NCI-H82 treated with DMSO at 0.1 percent for 48 hours (cell line): ENCODE data around the gene FBXL14.

Experiments used
- DNase-seq: peaks from one replicate; lab custom pipeline; 2025; ENCODE audit not compliant: unreplicated experiment; lab: John Stamatoyannopoulos, UW

The FBXL14 gene, protein sequence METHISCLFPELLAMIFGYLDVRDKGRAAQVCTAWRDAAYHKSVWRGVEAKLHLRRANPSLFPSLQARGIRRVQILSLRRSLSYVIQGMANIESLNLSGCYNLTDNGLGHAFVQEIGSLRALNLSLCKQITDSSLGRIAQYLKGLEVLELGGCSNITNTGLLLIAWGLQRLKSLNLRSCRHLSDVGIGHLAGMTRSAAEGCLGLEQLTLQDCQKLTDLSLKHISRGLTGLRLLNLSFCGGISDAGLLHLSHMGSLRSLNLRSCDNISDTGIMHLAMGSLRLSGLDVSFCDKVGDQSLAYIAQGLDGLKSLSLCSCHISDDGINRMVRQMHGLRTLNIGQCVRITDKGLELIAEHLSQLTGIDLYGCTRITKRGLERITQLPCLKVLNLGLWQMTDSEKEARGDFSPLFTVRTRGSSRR

DNA sequence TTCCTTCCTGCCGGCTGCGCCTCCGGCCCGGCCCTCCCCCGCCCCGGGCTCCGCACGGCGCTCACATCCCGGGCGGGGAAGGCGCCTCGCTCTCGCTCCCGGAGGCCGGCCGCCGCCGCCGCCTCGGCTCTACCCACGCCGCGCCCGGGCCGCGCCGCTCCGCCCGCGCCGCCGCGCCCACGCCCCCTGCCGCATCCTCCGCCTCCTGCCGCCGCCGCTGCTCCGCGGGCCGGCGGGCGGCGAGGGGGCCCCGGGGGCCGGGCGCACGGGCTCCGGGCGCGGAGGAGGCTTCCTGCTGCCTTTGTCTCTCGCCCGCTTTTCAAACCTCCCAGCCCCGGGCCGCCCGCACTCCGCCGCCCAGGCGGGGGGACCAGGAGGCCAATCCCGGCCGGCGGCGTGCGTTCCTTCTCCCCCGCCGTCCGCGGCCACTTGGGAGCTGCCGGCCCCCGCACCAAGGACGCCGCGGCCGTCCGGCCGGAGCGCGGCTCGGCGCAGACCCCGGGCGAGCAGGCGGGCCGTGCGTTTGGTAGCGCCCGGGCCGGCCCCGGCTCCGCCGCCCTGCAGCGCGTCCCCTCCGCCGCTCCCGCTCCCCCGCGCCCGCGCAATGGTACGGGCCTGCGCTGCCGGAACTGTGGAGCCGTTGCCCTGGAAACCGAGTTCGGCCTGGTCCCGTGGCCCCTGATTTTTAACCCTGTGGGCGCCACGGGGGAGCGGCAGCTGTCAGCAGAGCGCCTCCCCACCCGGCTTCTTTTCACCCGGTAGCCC, at the start of gene FBXL14:
Gene FBXL14 (minus strand): TSS at position 321 of the 765 bp plus-strand sequence. CDS start 515 bp downstream, outside the sequence.
- DNase-seq: peak; percentile 55

DNA sequence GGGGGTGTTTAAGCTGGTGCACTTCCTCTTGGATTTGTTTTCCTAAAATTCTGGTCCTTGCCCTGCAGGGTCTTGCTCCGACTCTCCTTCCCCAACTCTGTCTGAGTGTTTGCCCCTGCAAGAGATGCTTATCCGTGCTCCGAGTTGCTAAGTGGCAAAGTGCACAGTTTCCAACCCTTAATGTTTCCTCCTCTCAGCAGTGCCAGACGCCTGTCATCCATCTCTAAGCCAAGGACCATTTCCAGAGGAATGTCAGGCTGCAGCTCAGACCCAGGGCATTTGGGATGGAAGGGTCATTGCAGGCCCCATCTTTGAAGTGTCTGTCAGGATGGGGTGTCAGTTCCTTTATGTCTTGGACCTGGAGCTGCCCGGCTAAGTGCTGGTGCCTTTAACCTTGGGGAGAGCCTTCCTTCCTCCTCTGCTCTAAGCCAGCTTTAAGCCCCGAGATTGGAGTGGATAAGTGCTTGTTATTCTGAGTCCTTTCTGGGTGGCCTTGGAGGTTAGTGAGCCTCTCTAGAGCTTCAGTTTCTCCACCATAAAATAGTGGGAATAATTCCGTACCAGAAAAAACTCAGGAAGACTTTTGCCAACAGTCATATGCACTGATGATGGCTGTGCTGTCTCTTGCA, 49.6 kb upstream of the FBXL14 start:
- DNase-seq: no peak

DNA sequence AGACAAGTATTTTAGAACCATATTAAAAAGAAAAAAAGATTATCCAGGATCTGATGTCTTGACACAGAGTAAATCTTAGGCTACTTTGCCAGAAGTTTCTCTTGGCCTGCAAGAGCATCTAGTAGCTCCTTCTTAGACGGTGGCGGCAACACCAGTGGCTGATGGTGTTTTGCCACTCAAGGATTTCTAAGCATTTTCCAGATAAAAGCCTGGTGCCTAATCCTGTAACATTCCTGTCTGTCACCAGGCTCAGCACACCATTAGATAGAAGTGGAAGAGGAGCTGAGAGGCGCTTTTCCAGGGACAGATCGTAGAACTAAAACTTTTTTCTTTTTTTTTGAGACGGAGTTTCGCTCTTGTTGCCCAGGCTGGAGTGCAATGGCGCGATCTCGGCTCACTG, 48.7 kb upstream of the FBXL14 start:
- DNase-seq: no peak

DNA sequence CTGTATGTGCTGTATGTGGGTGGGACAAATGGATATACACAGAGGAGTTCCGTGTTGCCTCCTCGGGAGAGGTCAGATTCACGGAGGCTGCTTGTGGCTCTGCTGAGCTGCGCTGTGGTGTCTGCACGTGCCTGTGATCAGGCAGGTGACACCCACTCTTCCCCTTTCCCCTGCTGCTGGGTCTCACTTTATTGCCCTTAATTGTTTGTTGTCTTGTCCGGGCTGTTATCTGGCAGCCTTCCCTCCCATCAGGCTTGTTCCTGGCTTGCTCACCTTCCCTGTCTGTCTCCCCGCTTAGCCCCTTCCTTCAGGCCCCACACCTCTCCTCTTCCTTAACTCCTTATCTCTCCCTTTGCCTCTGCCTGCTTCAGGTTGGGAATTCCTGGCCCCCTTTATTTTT, 48.1 kb upstream of the FBXL14 start:
- no peak for DNase-seq

DNA sequence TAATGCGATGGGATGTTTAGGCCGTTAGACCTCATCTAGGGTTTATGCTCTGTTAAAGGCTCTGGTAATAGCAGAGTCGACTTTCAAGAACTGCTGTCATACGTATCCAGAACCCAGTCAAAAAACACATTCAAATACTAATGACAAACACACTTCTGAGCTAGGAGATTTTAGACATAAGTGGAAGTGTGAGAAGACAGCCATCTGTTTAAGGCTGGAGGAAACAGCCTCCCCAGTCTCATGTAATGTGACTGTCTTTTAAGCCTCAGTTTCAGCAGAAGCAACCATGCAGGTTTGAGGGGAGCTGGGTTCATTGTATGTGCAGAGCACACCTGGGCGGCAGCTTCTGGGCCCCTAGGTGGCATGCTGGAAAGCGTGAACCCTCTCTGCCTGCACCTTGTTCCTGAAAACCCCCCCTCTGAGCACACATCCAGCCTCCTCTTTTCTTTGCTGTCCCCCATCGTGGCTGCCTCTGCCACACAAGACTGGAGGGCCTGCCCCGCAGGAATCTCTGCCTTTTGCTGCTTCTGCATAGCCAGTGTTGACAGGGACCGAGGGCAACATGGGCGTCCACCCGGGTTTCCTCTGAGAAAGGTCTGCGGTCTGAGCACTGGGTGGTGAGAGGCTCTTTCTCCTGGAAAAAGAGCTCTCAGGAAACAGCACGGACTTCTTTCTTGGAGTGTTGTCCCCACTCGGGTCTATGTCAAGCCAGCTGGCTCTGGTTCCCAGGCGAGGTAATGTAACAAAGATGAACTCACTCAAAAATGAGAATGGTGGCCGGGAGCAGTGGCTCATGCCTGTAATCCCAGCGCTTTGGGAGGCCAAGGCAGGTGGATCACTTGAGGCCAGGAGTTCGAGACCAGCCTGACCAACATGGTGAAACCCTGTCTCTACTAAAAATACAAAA, 46.2 kb upstream of the FBXL14 start:
- no peak for DNase-seq

DNA sequence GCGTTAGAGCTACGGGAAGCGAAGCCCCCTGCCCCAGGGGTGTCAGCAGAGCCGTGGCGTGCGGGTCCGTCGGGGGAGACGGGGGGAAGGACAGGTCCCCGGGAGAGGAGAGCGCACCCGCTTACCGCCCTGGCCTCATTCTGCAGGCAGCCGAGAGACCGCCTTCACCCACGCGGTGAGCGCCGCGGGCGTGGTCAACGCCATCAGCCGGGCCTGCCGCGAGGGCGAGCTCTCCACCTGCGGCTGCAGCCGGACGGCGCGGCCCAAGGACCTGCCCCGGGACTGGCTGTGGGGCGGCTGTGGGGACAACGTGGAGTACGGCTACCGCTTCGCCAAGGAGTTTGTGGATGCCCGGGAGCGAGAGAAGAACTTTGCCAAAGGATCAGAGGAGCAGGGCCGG, 45.2 kb upstream of the FBXL14 start:
- DNase-seq: no peak

DNA sequence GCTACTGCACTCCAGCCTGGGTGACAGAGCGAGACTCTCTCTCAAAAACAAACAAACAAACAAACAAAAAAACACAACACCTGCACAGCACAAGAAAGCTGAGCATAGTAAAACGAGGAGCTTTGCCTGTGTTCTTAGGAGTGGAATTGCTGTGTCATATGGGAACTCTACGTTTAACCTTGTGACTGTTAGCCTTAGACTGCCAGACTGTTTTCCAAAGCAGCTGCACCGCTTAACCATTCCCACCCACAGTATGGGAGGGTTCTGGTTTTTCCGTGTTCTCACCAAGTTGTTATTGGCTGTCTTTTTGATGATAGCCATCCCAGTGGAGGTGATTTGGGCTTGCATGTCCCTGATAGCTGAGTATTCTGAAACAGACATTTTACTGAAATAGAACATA, 43.8 kb upstream of the FBXL14 start:
- DNase-seq: no peak

DNA sequence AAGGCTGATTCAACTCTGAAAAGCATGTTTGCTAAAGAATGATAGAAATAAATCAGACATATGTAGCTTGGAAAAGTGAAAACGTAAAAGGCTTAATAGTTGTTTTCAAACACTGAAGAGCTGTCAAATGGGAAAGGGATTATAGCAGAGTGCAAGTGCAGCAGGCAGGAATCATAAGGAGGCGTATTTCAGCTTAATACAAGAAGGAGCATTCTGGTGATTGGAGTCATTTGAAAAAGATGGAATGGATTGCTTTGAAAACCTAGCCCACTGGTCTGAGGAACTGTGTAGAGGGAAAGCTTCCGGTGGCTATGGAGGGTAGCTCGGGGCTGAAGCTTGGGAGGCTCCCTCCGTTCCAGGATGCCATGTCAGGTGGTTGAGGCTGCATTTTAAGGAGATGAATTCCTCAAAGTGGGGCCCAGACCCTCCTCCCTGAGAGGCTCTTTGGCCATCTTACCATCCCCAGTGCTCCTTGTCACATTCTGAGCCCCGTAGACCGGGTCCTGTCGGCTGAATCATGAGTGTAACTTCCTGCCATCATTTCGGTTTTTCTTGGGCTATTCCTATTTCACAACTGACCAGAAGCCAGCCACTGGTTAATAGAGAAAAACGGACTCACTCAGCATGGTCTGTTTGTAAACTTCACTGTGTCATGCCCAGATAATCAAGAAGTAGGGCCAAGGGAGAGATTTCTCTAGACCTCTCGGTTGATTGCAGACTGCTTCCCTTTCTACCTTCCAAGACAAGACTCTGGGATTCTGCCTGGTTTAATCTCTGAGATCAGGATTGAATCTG, 41.1 kb upstream of the FBXL14 start:
- DNase-seq: no peak

DNA sequence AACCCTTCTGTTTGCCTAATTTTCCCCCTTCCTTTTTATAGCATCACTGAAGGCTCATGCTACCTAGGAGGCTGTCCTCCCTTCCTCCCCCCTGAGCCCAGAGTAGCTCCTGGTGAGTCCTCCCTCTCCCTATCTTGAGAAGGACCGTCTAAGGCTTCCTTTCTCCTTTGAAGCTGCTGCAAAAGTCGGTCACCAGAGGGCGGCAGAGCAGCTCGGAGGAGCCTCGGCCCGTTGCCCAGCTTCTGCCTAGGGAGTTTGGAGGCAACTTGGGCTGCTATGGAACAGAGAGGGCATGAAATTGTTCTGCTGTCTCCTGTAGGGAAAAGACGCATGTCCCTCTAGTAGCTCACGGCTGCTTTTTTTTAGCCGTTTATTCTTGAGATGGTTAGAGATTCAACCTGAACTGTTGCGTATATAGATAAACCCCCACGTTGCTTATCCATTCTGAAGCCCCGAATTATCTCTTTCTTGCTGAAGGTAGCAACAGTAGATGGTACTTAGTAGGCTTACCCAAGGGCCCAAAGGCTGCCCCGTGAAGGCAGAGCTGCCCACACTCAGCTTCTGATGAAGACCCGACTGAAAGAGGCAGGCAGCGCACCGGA, 40.3 kb upstream of the FBXL14 start:
- DNase-seq: peak; percentile 52

DNA sequence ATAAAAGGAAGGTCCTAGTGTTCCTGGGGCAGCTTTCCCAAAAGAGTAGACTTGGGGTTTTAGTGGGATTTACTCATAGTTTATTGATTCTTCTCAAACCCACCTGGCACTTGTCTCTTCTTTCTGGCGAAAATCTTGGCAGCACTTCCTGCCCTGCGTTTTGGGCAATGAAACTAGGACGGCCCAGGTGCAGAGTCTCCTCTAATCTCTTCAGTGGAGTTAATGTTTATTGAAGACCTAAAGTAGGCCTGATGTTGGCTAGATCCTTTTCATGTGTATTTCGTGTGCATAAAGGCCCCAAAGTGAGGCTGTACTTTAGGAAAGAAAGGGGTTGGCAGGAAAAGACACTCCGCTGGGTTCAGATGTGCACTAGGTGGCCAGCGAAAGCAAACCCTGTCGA, 39.8 kb upstream of the FBXL14 start:
- DNase-seq: no peak

DNA sequence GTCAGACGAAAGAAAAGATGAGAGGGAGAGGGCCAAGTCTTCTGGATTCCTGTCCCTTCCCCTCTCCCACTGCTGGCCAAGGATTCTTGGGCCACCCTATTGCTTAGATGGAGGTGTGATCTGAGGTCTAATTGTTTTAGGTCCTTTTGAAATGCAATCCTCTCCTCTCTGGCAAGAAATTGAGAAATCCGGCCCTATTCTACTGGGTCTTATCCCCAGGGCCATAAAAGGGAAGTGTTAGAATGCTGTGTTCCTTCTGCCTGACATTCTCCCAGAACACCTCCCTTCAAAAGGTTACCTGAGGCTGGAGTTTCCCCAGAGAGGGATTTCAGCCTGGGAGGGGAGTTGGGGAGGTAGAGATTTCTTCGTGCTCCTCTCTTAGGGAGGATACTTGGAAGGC, 39.1 kb upstream of the FBXL14 start:
- DNase-seq: no peak

DNA sequence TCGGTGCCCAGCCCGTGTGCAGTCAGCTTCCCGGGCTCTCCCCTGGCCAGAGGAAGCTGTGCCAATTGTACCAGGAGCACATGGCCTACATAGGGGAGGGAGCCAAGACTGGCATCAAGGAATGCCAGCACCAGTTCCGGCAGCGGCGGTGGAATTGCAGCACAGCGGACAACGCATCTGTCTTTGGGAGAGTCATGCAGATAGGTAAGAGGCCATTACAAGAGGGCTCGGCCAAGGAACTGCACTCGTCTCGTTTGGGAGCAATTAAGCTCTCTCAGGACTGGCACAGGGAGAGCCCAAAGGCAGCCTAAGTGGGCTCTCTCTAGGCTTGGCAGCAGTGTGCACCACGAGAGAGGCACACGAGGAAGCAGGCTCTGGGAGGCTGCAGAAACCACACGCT, 38.3 kb upstream of the FBXL14 start:
- no peak for DNase-seq

DNA sequence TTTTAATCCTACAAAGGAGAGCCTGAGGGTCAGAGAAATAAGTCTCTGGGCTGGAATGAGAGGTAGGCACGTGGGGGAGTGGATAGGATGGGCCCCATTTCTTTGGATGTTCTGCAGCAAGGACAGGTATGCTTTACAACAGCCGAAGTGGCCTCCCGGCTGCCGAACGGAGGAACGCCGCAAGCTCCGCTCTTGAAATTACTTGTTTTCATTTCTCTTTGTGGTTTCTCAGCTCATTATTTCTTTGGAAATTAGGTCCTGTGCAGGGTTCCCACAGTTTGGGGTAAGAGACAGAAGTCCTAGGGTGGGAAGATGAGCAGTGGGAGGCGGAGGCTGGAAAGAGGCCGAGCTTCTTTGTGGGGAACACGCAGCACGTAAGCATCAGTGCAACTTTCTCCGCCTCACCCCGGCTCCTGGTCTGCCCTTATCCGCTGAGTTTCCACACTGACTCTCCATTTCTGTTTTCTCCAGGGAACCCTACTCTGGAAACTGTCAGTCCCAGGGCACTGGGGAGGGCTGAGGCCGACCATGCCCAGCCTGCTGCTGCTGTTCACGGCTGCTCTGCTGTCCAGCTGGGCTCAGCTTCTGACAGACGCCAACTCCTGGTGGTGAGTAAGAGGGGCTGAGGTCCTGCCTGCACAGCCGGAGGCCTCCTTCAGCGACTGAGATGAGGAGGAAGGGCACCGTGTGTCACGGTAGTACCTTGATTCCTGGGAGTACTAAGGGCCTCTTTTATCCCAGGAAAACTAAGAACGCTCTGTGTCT, 36.6 kb upstream of the FBXL14 start:
- DNase-seq: no peak

DNA sequence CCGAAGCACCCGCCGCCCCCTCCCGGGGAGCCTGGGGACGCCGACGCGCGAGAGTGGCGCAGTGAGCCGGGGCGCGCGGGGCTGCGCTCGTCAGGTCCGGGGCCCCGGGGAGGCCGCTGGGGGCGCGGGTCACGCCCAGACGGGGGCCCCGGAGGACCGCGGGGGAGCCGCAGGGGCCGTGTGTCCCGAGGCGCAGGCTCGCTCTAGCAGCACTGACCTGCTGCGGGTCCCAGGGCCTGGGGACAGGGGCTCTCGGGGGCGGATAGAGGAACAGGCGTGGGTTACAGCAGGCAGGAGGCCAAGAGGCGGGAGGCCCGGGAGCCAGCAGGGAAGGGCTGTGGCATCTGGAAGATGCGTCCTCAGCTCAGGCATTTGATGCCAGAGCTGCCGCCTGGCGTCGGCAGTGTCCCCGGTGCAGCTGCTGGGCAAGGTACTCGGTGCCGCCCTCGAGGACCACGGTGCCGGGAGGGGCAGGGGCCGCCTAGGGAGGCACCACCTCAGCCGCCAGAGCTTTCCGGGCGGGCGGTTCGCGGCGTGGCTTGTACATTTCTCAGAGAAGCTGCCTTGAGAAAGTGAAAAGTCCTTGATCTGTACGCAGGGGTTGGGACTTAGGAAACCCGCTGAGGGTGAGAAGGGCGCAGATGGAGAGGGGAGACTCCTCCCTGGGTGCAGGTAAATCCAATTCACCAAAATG, 35.9 kb upstream of the FBXL14 start:
- no peak for DNase-seq

DNA sequence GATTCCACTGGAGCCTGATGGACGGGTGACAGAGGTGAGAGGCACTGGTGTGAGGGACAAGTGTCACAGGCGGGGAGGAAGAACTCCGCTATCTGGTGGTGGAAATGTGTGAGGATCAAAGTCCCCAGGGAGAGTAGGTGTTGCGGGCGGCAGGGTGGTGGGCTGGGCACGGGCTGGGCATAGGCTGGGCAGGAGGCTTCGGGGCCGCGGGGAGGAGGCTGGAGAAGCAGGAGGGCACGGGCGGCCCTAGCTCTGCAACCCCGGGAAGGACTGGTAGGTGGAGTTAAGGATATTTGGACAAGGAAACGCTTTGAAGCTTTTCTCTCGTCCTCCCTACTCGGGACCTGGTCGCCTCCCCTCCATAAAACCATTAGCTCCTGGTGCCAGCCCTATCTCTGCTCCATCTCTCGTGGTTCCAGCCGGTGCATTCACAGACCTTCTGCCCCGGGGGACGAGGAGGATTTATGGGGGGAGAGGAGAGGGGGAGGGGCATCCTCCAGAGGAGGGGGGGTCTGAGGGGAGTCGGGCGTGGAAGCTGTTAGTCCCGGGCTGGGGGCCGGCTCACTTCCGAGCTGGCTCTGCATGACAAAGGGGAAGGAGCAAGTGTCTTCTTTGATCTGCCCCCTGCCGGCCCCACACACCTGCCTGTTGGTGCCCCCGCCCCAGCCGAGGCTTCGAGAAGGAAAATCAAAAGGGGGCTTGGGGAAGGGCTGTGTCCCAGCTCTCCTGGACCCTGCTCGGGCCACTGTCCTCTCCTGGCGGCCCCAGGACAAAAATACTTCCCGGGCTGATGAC, 35.2 kb upstream of the FBXL14 start:
- no peak for DNase-seq

DNA sequence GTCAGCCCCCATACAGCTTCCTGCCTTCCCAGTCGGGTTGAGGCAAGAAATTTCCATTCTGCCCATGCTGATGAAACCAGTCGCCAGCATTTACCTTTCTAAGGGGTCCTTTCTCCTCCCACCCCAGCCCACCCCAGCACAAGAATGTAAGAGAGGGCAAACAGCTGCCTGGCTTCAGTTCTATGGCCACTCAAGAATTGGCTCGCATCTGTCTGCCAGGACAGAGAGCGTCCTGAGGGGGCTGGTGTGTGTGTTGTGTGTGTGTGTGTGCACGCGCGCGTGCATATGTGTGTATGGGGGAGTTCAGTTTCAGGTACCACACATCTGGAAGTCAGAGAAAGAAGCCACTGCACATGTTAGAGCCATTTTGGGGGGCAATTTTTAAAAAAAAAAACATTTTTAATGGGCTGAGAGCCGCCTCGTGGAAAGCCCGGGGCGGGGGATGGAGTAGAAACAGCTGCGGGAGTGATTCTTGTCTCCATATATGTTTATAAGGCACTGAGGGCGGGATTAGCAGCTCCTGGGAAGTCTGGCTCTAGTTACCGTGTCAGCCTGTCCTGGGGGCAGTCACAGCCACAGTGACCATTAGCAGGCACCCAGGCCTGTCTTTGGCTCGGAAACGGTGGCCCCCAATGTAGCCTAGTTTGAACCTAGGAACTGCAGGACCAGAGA, 34.4 kb upstream of the FBXL14 start, which contains the start of gene WNT5B:
Gene WNT5B (plus strand): TSS at position 566 of the 672 bp plus-strand sequence. CDS start 2,124 bp downstream, outside the sequence.
- DNase-seq: no peak

DNA sequence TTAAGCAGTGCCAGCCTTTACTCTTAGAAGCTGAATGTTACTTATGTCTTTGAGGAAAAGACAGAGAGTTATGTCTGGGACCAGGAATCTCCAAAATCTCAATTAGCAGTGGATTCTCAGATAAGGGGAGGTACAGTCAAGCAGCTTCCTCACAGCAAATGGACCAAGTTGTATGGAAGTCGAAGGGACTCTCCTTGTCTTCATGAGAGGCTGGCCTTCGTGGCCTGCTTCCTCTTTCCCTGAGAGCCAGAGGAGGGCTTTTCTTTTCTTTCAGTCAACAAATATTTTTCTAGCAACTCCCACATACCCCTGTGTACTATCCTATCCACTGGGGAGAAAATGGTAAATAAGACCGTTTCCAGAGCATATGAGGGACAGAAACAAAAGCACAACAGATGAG, 28.0 kb upstream of the FBXL14 start:
- no peak for DNase-seq
